ENCODE measurements around the gene CERKL.

Gene CERKL

DNA sequence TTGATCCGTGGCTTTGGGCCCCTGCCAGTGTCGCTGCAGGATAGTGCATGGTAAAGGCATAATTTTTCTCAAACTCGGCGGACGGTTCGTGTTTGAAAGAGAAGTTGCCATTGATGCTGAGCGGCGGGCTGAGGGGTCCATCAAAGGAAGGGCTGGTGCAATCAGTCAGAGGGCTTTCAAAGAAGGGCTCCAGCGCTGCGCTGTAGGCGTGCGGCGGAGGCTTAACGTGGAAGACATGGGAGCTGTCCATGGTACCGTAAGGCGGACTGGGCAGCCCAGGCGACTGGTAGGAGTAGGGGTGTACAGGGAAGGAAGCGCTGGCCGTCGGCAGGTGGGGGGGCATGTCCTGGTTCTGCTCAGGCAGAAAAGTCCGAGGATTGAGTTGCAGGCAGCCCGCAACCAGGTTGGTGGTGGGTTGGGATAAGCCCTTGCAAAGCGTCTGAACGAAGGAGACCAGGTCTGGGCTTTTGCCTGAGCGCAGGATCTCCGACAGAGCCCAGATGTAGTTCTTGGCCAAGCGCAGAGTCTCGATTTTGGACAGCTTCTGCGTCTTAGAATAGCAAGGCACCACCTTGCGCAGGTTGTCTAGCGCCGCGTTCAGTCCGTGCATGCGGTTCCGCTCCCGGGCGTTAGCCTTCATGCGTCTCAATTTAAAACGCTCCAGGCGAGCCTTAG is 21.1 kb upstream of the CERKL start:
- DNase-seq (ENCODE audit: low read depth) = peak; percentile 38

DNA sequence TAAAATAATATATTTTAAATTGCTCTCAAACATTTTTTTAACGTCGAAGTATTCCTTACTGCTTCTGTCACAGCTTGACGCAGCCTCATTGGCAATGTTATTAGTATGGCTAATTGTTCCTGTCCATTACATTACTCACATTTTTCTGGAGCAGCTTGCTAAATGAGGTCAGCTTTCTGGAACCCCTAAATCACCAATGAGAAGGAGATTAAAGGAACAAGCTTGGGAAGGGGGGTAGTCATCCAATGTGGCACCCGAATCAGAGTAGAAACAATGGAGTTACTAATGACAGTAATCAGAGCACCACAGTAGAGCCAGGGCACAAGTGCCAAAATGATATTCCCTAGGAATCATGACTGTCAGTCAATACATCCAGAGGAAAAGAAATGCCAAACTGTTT is 18.3 kb upstream of the CERKL start:
- no peak for DNase-seq (ENCODE audit: low read depth)

DNA sequence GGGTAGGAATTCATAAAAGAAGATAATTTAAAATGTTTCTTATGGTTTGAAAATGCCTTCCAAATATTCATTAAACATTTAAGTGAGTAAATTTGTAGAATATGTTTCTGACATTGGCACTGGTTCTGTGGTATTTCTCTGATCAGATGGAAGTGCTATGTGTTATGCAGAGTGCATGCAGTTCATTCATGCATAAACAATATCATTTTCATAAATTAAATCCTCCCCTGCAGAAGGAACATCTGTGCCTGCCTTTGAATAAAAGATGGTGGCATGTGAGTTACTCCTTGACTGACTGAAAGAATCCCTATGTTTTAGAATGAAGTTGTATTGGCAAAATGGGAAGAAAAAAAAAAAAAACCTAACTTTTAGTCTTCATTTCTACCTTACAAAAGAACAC is 17.6 kb upstream of the CERKL start:
- no peak for DNase-seq (ENCODE audit: low read depth)

DNA sequence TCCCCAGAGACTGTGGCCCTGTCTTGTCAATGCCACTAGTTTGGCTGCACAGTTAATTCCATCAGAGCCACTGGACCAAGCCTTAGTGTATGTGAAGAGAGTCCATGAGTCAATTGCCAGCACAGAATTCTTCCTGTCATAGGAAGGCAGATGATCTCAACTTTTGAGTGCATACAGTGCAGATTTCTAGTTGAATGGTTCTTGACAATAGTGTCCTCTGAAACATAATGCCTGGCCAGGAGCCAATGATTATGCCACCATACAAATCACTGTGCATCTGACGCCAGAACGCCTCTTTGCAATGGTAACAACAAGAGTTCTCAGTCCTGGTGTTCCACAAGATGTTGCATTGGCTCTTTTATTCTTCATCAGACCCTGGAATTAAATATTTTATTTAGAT is 16.3 kb upstream of the CERKL start:
- no peak for DNase-seq (ENCODE audit: low read depth)

DNA sequence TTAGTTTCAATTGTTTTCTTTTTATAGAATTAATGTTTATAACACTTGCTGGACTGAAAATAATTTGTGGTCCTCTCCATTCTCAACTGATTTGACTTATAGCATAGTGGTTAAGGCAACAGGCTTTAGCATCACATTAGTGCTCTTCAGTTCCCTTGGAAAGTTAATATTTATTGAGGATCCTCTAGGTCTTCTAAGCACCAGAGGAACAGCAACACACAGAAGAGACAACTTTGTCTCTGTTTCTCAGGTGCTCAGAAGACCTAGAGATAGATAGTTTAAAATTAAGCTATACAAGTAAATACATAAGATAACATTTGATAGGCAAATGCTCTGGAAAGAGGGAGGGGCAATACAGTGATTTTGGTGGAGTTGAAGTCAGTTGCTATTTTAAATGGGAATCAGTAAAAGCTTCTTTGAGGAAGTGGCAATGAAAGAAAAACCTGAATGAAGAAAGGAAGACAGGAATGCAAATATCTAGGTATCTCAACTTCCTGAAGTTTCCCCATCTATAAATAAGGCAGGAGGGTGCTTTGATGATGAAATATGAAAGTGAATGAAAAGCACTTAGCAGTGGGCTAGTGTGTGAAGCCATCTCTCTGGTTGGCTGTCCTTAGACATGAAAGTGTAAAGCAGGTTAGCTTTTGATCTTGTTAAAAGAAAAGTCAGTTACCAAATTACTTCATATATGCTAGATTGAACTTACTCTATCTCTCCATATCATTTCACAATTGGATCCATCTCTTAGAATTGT is 15.5 kb upstream of the CERKL start:
- no peak for DNase-seq (ENCODE audit: low read depth)

DNA sequence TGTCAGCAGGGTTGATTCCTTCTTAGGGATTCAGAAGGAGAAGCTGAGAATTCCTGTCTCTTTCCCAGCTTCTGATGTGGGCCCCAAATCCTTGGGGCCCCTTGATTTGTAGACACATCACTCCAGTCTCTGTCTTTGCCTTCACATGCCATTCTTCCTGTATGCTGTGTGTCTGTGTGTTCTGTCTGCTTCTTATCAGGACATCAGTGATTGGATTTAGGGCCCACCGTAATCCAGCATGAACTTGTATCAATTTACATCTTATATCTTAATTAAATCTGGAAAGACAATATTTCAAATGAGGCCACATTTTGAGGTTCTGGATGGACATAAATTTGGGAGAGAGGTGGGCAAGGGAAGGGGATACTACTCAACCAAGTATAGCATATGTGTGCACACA is 13.7 kb upstream of the CERKL start:
- DNase-seq (ENCODE audit: low read depth) = no peak

DNA sequence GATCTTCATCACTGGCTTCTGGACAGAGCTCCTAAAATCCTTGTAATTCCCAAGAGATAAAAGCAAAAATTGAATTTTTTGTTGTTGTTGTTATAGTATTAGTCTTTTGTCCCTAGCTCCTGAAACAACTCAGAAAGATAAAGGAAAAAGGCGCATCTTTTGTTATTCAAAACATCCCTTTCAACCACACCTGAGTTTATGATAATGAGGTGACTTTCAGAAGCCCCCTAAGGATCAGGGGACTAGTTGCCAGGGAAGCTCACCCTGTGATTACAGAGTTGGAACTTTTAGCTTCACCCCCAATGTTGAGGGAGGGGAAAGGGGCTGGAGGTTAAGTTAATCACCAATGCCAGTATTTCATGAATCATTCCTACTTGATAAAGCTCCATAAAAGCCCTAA is 10.3 kb upstream of the CERKL start:
- DNase-seq (ENCODE audit: low read depth) = no peak

DNA sequence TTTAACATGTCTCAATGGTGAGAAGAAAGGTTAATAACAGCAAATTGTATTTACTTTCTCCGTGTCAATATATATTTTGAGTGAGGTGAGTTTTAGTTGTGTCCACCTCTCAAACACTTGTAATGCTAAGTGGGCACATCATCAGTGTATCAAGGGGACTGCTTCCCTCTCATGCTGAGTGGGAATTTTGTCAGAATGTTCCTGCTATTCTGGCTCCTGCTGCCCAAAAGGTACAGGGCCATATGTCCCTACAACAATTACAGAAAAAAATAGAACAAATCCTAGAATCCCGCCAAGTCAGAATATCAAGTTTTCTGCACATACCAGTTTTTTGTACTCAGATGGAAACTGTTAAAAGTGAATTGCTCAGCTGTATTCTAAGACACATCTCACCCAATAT is 5.4 kb upstream of the CERKL start:
- DNase-seq (ENCODE audit: low read depth) = no peak

DNA sequence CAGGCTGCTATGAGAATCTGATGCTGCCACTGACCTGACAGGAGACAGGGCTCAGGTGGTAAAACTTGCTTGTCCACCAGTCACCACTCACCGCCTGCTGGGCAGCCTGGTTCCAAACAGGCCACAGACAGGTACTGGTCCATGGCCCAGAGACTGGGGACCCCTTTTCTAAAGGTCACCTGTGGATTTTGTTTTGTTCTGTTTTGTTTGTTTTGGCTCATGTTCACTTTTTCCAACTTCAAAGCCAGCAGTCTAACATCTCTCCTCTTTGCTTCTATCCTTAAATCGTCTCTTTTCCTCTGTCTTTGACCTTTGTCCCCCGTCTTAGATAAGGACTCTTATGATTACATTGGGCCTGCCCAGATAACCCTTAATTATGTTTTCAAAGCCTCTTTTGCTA is 3.3 kb upstream of the CERKL start:
- no peak for DNase-seq (ENCODE audit: low read depth)

DNA sequence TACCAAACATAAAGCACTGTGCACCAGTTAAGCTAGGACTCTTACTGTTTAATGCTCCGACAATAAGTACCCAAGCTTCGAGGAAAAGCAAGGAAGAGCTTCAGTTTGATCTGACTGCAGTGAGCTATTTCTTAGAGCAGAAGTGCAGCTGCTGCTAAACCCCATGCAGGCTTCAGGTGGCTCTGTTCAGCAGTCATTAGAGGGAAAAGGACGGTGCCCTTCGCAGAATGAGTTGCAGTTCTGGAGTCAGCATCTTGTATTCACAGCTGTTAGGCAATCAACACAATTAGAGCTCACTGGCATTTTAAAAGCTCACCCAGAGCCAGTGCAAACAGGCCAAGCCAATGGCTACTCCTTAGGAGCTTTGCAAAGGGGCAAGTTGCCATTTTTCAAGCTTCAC is 1.5 kb upstream of the CERKL start:
- DNase-seq (ENCODE audit: low read depth) = no peak

DNA sequence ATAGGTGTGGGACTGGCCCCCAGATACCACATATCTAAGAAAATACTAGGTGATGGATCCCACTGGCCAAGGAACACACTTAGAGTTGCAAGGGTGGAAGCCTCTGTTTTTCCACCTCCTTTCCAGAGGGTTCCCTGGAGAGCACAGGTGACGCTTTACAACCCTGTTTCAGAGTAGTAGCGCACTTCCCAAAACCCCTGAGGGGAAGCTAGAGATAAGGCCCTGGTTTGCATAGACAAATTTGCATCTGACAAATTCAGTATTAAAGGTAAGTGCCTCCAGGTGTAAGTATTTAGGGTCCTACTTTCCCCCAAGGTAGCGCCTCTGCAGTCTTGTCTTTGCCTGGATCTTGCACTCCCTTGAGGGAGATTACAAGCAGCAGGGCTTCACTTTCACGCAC is 474 bp upstream of the CERKL start:
- DNase-seq (ENCODE audit: low read depth) = no peak

DNA sequence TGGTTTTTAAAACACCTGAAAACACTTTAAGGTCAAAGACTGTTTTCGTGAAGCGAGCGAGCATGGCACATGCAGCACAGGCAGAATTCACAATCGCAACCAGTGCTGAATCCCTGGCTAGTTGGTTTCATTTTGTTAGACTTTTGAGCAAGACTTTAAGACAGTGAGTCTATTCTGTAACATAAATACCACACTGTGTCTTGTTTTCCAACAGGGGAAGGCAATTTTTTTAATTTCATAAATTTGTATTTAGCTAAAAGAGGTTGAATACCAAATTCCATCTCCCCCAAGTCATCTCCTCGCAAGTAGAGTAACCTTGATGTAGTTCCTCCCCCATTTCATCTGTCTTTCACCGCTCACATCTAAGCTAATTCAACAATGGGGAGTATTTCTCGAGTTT is 1.4 kb downstream of the CERKL start:
- no peak for DNase-seq (ENCODE audit: low read depth)

DNA sequence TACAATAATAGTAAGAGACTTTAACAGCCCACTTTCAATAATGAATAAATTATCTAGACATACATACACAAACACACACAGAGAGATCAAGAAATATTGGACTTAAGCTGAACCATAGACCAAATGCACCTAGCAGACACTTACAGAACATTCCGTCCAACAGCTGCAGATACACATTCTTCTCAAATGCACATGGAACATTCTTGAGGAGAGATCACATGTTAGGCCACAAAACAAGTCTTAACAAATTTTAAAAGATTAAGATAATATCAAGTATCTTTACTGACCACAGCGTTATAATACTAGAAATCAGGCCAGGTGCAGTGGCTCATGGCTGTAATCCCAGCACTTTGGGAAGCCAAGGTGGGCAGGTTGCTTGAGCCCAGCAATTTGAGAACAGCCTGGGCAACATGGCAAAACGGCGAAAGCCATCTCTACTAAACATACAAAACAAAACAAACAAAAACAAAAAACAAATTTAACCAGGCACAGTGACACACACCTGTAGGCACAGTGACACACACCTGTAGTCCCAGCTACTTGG is 7.4 kb downstream of the CERKL start:
- DNase-seq (ENCODE audit: low read depth) = no peak

DNA sequence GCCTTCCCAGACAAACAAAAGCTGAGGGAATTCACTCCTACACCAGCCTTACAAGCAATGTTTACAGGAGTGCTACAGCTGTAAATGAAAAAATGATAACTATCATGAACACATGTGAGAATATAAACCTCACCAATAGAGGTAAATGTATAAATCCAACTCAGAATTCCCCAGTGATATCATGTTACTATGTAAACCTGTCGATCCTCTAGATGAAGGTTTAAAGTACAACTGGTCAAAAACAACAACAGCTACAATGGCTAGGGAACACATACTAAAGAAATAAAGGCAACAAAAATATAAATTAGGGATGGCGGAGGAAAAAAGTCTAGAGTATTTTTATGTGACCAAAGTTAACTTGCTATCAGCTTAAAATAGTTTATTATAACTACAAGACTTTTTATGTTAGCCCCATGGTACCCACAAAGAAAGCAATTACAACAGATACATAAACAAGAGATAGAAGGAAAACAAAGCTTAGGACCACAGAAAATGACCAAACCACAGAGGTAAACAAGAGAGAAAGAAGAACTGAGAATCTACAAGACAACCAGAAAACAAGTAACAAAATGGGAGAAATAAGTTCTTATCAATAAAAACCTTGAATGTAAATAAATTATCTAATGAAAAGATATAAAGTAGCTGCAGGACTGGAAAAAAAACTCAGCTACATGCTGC is 8.3 kb downstream of the CERKL start:
- no peak for DNase-seq (ENCODE audit: low read depth)

DNA sequence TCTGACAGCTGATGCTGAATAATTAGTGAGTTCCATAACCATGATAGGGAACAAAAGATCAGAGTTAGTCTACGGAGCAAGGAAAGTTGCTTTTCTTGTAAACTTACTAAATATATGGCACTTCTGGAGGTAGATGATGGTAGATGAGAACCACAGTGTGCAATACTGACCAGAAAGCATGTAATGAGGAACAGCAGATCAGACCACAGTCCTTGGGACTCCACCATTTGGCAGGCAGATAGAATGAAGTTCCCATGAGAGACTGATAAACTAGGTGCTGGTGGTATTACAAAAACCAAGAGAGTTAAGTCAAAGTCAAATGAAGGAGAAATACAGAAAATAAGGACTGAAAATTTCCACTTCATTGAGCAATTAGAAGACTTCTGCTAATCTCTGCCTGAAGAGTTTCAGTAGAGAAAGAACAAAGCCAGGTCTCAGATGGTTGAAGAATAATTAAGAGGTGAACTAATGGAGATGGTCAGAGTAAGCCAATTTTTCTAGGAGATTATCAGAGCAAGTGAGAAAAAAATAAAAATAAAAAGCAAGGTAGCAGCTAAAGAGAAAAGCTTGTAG is 10.4 kb downstream of the CERKL start:
- no peak for DNase-seq (ENCODE audit: low read depth)

DNA sequence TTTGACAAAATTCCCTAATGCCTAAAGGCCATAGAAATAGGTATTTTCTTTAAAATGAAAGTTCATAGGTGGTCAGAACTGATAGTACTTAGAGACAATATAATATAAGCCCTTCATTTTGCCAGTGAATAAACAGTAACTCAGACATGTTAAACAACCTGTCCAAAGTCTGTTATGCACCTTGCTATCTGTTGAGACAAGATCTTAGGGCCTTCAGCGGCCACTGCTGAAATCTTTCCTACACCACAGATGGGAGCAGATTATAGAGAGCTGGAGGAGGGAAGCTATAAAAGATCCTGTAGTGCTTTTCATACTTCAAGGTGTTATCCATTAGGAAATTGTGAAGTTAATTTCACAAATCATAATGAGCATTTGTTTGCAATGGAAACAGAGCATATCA is 13.8 kb downstream of the CERKL start:
- no peak for DNase-seq (ENCODE audit: low read depth)

DNA sequence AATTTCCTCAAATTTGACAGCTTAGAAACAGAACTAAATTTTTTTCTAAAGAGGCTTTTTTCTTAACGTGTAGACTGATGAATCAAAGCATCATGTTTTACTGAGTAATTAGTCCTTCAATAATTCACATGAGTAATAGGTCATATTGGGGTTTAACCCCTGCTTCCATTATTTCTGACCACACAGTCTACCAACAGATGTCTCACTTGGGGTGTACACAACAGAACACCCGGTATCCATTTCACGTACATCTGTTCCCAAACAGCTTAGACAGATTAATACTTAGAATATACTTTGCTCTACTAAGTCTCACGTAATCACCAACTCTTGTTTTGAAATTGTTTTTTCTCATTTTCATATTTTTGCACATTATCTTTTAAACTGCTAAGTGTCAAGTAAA is 14.8 kb downstream of the CERKL start:
- DNase-seq (ENCODE audit: low read depth) = no peak

DNA sequence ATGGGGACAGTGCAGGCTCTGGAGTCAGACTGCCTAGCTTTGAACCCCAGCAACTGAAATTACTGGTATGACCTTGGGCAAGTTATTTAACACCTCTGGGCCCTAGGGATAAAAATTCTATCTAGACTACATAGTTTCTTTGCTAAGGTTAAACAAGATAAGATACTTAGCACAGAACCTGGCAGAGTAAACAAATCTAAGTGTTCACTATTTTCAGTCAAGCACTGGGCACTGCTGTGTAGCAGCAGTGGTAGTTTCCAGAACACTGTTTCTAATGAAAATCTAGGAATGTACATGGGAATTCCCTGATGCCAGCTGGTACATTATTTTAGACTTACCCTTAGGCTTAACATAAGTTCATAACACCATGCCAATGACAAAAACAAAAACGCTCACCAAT is 17.2 kb downstream of the CERKL start:
- no peak for DNase-seq (ENCODE audit: low read depth)

DNA sequence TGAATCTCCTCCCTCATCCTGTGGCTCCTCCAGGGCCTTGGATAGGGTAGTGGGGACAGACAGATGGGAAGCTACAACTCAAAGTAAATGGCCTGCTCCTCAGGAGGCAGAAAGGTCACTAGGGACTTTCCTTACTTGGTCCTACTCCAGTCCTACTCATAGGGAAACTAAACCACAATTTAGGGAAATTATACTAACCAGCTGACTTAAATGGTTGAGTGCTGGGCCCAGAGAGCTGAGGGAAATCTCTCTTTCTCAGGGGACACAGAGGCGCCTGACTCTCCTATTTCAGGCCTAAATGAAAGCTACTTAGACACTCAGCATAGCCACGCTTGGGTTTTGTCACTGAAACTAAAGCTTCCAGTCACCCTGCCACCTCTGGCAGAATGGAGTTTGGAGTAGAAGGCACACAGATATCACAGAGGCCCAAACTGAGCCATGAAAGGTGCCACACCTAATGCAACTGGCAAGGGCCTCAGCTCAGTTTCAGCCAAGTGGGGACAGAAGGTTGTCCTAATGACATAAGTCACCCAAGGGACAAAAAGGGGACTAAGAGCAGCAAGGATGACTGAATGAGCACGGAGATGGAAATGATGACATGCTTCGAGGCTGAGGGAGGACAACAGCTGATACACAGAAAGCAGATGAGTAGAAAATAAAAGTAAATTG is 24.0 kb downstream of the CERKL start:
- no peak for DNase-seq (ENCODE audit: low read depth)

DNA sequence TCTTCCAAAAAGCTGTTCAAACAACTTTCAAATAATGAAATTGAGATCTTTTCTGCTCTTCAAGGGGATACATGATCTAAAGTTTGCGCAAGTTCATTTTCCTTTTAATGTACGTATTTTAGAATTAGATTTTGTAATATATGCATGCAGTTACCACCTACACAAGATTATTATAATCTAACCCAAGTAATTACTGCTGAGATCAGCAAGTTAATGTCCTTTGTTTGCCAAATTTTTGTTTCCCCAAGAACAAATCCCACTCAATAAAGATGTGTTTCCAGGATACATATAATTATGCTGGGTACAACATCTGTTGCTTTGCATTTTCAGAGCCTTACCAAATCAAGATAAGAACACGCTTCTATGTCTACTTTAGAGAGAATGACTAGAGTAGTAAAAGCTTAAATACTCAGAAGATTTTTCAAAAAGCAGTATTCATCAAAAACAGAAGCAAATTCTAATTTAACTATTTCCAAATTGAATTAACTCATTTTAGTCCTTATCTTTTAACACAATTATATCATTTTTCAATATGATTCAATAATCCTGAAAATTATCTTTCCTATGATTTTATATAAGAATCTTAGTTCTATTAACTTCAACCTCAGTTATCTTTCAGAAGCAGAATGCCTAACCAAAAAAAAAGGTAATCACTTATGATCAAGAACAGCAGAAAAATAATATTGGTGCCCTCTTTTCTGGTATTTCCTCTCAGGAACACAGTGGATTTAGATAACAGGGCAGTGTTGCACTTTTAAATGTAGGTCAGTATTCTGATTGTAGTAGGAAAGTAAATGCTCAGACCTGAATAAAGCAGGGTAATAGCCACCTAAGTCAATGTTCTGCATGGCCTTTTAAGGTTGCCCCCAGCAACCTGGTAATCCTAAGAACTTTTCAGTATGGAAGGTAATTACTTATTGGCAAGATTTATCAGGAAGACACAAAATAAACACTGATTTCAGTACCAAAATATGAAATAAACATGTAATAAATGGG is 28.0 kb downstream of the CERKL start:
- no peak for DNase-seq (ENCODE audit: low read depth)

DNA sequence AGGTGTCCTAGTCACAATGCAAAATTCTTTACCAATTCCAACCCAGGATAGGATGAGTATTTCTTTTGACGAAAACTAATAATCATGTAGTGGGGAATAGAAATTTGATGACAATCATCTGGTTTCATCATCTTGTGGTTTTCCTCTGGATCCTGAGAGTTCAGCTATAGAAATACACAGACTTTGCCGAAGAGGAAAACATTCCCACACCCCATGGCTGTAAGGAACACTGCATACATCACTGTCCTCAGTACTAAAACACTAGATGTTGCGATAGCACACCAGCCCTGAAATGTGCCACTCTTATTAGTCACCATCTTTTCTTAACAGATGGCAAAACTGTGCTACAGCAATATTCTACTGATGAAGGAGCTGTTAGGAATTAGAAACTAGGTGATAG is 29.4 kb downstream of the CERKL start:
- no peak for DNase-seq (ENCODE audit: low read depth)
